ENCODE data around the gene SEPTIN5. TPM values are rescaled to one million over a fixed set of nuclear protein-coding genes. Genes with fewer than 3 reads are reported as not detected.

The SEPTIN5 gene
- total and polyA plus RNA-seq, 2 experiments from 2014 or later = 4.3 to 17.2 TPM

GRCh38 chr22:19696504-19697276 lies 17.6 kb upstream of the SEPTIN5 start:
- H3F3A ChIP-seq (replicated peaks; ENCODE audit: low read depth) = no peaks in the 10 kb centered on the region
- H3K36me3 ChIP-seq (ENCODE audit: insufficient read depth) = no peaks in the 10 kb centered on the region
- H3K27me3 ChIP-seq (ENCODE audit: insufficient read depth) = no peaks in the 10 kb centered on the region
- Mint-ChIP-seq H3K9me3 (no peaks in the 10 kb centered on the region), H3K4me3 (no peak overlapping the region), H3K36me3 (ENCODE audit: low read depth) (no peaks in the 10 kb centered on the region), H3K27me3 (ENCODE audit: insufficient read depth, low read depth, poor library complexity) (peaks cover 4% of the 10 kb centered on the region), H3K27ac (no peak overlapping the region), H3K4me1 (peaks cover 9% of the 10 kb centered on the region)
- no peak for ATAC-seq
- H3K4me1 ChIP-seq (ENCODE audit: insufficient read depth) = no peaks in the 10 kb centered on the region
- no peak overlapping the region for H3K4me2 ChIP-seq
- H4K20me1 ChIP-seq (replicated peaks; ENCODE audit: insufficient read depth) = no peaks in the 10 kb centered on the region
- H2AFZ ChIP-seq = no peak overlapping the region
- H3K27ac ChIP-seq (ENCODE audit: low read depth) = no peak overlapping the region
- no peaks in the 10 kb centered on the region for H3K9me2 ChIP-seq (ENCODE audit: insufficient read depth)
- no peak overlapping the region for H3K4me3 ChIP-seq
- DNase-seq (ENCODE audit: low spot score) = no peak
- no peaks in the 10 kb centered on the region for H3K79me2 ChIP-seq (replicated peaks; ENCODE audit: insufficient read depth)
- TF ChIP-seq EZH2phosphoT487 (IDR thresholded peaks at IDR 0.05; ENCODE audit: unreplicated experiment) = no peak
- TF ChIP-seq CTCF (conservative IDR thresholded peaks at IDR 0.05; ENCODE audit: low read depth in 2 of 2) = no peak
- TF ChIP-seq POLR2AphosphoS5 (IDR thresholded peaks at IDR 0.05; ENCODE audit: low read depth) = no peak
- TF ChIP-seq EZH2 (IDR thresholded peaks at IDR 0.05; ENCODE audit: low read depth, unreplicated experiment) = no peak
- TF ChIP-seq ZNF462 (CRISPR knock-in tag; IDR thresholded peaks at IDR 0.05) = no peak
- TF ChIP-seq ZNF114 (CRISPR knock-in tag; IDR thresholded peaks at IDR 0.05) = no peak
- no peak for TF ChIP-seq STAT1 (IDR thresholded peaks at IDR 0.05; ENCODE audit: unreplicated experiment)
- no peak for TF ChIP-seq CREB1 (CRISPR knock-in tag; IDR thresholded peaks at IDR 0.05; ENCODE audit: low read depth)
- no peak for TF ChIP-seq JUNB (IDR thresholded peaks at IDR 0.05; ENCODE audit: unreplicated experiment)
- TF ChIP-seq REST (IDR thresholded peaks at IDR 0.05; ENCODE audit: unreplicated experiment) = no peak
- no peak for TF ChIP-seq ZNF331 (CRISPR knock-in tag; IDR thresholded peaks at IDR 0.05; ENCODE audit: low read depth)
- no peak for TF ChIP-seq NANOG (IDR thresholded peaks at IDR 0.05; ENCODE audit: borderline replicate concordance)
- TF ChIP-seq ETS1 (IDR thresholded peaks at IDR 0.05) = no peak
